Adrenal gland (tissue), 5 donors: ENCODE results near the gene PEAK1.

Experiments
- CTCF ChIP-seq, 6 experiments: fragments of 450-650 bp in 4 of 6; fragments of 200-600 bp in 2 of 6; sonication (generic) in 1 of 6; IDR thresholded peaks; 1 replicate in 5 of 6; 2 replicates in 1 of 6; pipeline versions ENCODE4 v1.5.1 to v1.8.0; 2016 to 2021; ENCODE audit warnings: antibody characterized with exemption in 6 of 6, mild to moderate bottlenecking in 2 of 6, moderate library complexity in 1 of 6
- POLR2A ChIP-seq, 2 donors: fragments of 450-650 bp; IDR thresholded peaks; one replicate each; pipeline ENCODE4 v1.6.1; 2017; ENCODE audit warnings: antibody characterized with exemption in 2 of 2, mild to moderate bottlenecking in 2 of 2, moderate library complexity in 1 of 2
- donor health status: DM: no; HTN: no; CAD: no.

DNA sequence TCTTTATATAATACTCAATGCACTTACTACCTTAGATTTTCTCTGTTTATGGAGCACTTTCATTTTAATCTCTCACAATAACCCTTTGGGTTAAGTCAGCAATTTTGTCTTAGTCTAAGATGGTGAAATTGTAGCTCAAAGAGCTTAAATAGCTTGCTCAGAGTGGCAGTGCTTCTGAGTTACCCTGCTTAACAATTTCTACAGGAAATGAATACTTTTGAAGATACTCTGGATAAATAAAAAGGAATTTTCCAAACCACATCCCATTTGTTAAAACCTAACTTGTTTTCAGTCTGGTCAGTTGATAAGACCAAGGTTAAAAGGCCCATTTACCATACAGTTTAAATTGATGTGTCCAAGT is 38.0 kb upstream of the PEAK1 start:
- TF ChIP-seq CTCF (IDR thresholded peaks at IDR 0.05): no peak
- TF ChIP-seq POLR2A (IDR thresholded peaks at IDR 0.05): no peak
